SK-N-SH (cell line): ENCODE measurements around the gene SPANXN5. TPM values are rescaled to one million over a fixed set of nuclear protein-coding genes. Genes with fewer than 3 reads are reported as not detected.
"Not testable (repeated sequence)": the region's sequence is repeated elsewhere in the genome, so short reads cannot be mapped to it uniquely, and the experiment has no call there.

ENCODE experiments used
- CTCF ChIA-PET: fragments of 300-600, 350-600 bp; formaldehyde crosslinking; extraction: SDS; loops from one replicate; lab custom pipeline; 2021; lab: Yijun Ruan, JAX
- POLR2A ChIA-PET: fragments of 350-600 bp; sonication (Branson Sonifier 250); formaldehyde crosslinking; extraction: SDS; loops from one replicate; lab custom pipeline; 2020; ENCODE audit warnings: antibody characterized with exemption, inconsistent platforms; lab: Yijun Ruan, JAX
- DNase-seq: peaks from one replicate; pipeline ENCODE4 v3.0.0; 2012
- H2AFZ ChIP-seq: fragments of 200-600 bp; sonication (generic); 2 replicates; pipeline ENCODE4 v1.8.1; 2016; ENCODE audit warnings: antibody characterized with exemption, mild to moderate bottlenecking, low read depth
- H3F3A ChIP-seq: fragments of 200-600 bp; sonication (generic); replicated peaks from 2 replicates; pipeline ENCODE3; 2016; ENCODE audit warnings: antibody characterized with exemption, mild to moderate bottlenecking; ENCODE audit not compliant: insufficient read depth
- H3K27ac ChIP-seq, 2 experiments: fragments of 200-500 bp in 1 of 2; fragments of 200-600 bp in 1 of 2; sonication (Bioruptor generic) in 1 of 2; sonication (generic), shearing (Covaris generic) in 1 of 2; 2 replicates each; pipeline versions ENCODE4 v1.5.1 to v1.6.1; 2014 to 2016; ENCODE audit warnings: low read depth in 2 of 2, inconsistent platforms in 1 of 2, low read length in 1 of 2, mild to moderate bottlenecking in 1 of 2, mixed read lengths in 1 of 2
- H3K27me3 ChIP-seq: fragments of 200-600 bp; sonication (generic), shearing (Covaris generic); 2 replicates; pipeline ENCODE4 v1.6.1; 2016; ENCODE audit warnings: mixed run types; ENCODE audit not compliant: insufficient read depth
- H3K36me3 ChIP-seq, 2 experiments: fragments of 200-500 bp in 1 of 2; fragments of 200-600 bp in 1 of 2; sonication (Bioruptor generic) in 1 of 2; sonication (generic) in 1 of 2; replicated peaks in 1 of 2; 2 replicates each; pipeline versions ENCODE3 to v1.5.1; 2014 to 2016; ENCODE audit warnings: low read length in 1 of 2, mild to moderate bottlenecking in 1 of 2; ENCODE audit not compliant: insufficient read depth in 2 of 2, control insufficient read depth in 1 of 2
- H3K4me1 ChIP-seq, 2 experiments: fragments of 200-500 bp in 1 of 2; fragments of 200-600 bp in 1 of 2; sonication (Bioruptor generic) in 1 of 2; sonication (generic), shearing (Covaris generic) in 1 of 2; 2 replicates each; pipeline versions ENCODE4 v1.5.1 to v1.6.1; 2014 to 2016; ENCODE audit warnings: low read depth in 1 of 2, low read length in 1 of 2, mixed run types in 1 of 2; ENCODE audit not compliant: insufficient read depth in 2 of 2, control insufficient read depth in 1 of 2
- H3K4me2 ChIP-seq: fragments of 200-600 bp; sonication (generic), shearing (Covaris generic); 2 replicates; pipeline ENCODE4 v1.6.1; 2017; ENCODE audit warnings: mixed run types
- H3K4me3 ChIP-seq, 2 experiments: fragments of 200-500 bp in 1 of 2; fragments of 200-600 bp in 1 of 2; sonication (Bioruptor generic) in 1 of 2; sonication (generic), shearing (Covaris generic) in 1 of 2; 2 replicates each; pipeline versions ENCODE4 v1.5.1 to v1.8.1; 2014 to 2016; ENCODE audit warnings: low read depth in 2 of 2, inconsistent platforms in 1 of 2, low read length in 1 of 2, mild to moderate bottlenecking in 1 of 2, mixed read lengths in 1 of 2, moderate library complexity in 1 of 2
- H3K79me2 ChIP-seq: fragments of 200-600 bp; sonication (generic); 2 replicates; pipeline ENCODE4 v1.8.1; 2017; ENCODE audit warnings: mild to moderate bottlenecking; ENCODE audit not compliant: insufficient read depth
- H3K9ac ChIP-seq: fragments of 200-600 bp; sonication (generic); 2 replicates; pipeline ENCODE4 v1.6.1; 2017; ENCODE audit warnings: mixed run types
- H3K9me2 ChIP-seq: fragments of 200-600 bp; sonication (generic); 2 replicates; pipeline ENCODE4 v1.6.1; 2017; ENCODE audit warnings: mixed run types
- H3K9me3 ChIP-seq: fragments of 200-600 bp; sonication (generic); 2 replicates; pipeline ENCODE4 v1.6.1; 2017; ENCODE audit warnings: mixed run types, mild to moderate bottlenecking, moderate library complexity
- H4K20me1 ChIP-seq: fragments of 200-600 bp; sonication (generic); 2 replicates; pipeline ENCODE4 v1.6.1; 2017; ENCODE audit warnings: mild to moderate bottlenecking, mixed run types; ENCODE audit not compliant: insufficient read depth
- WGBS: methylation state at CpG from one replicate; pipeline ENCODE4 v1.1.6; 2017; ENCODE audit warnings: low lambda C conversion rate; 5-methylcytosine and 5-hydroxymethylcytosine counted together
- polyA plus RNA-seq, 3 experiments: library from polyadenylated mRNA; depleted of rRNA; stranded (reverse); fragments of >200 nt; gene quantifications; 2 replicates each; pipeline ENCODE4 v1.2.3, GENCODE V29; 2012
- small RNA-seq, 7 experiments: library from RNA; depleted of rRNA; stranded (forward); fragments of <200 nt; gene quantifications; one replicate each; pipeline ENCODE3, GENCODE V24; 2012

SPANXN5 gene
- polyA plus RNA-seq, 1 of the 3 experiments (the other 2 are of a cell fraction) = not detected

DNA sequence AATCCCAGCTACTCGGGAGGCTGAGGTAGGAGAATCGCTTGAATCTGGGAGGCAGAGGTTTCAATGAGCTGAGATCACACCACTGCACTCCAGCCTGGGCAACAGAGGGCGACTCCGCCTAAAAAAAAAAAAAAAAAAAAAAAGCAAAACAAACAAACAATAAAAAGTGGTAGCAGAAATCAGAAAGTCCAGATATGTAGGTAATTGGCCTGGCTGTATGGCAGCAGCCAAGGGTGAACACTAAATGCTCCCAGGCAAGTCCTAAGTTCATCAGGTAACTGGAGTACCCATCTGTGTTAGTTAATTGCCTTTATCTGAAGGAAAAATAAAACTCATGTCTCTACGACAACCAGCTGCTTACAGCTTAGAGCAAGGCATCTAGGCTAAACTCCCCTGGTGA lies 31.2 kb downstream of the SPANXN5 start:
- H3K27me3 ChIP-seq, H3K4me2 ChIP-seq, H3K27ac ChIP-seq, H3K4me3 ChIP-seq, POLR2A ChIA-PET, H3K9me2 ChIP-seq, H3K9me3 ChIP-seq, H3K79me2 ChIP-seq, DNase-seq, H3K4me1 ChIP-seq, H3K9ac ChIP-seq, H3K36me3 ChIP-seq, H4K20me1 ChIP-seq, H2AFZ ChIP-seq, CTCF ChIA-PET, H3F3A ChIP-seq: not testable (repeated sequence)
- 18% methylated on average over 5 of the region's 5 CpGs for WGBS

DNA sequence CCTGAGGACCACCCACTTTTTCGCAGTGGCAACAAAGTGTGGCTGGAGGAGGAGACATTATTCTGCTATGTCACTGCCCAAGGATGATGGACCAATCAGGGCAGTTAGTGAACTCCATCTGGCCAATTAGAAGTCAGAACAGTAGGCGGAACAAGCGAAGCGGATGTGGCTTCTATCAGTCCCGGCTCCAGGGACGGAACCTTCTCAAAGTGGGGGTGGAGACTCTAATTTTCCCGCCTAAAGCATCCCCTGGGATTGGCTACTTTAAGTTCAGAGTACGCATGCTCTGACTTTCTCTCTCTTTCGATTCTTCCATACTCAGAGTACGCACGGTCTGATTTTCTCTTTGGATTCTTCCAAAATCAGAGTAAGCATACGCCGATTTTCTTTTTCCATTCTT lies 46.3 kb downstream of the SPANXN5 start, which contains the start of gene SSX2B:
TSS of gene SSX2B (plus strand) at position 301 of the 400 bp plus-strand sequence. CDS start 1,429 bp downstream, outside the sequence.
- POLR2A ChIA-PET, DNase-seq: not testable (repeated sequence)

More for the DNA sequence above, 46.3 kb downstream of the SPANXN5 start, which contains the start of gene SSX2B:
- no CpG with 5 or more reads among the region's 13 CpGs for WGBS
- H3K9me2 ChIP-seq, H3K9me3 ChIP-seq, H3K36me3 ChIP-seq, H3K4me3 ChIP-seq, H3K9ac ChIP-seq, H3K79me2 ChIP-seq, CTCF ChIA-PET, H3K4me2 ChIP-seq, H3F3A ChIP-seq, H3K4me1 ChIP-seq, H2AFZ ChIP-seq, H4K20me1 ChIP-seq, H3K27me3 ChIP-seq, H3K27ac ChIP-seq: not testable (repeated sequence)

Small RNA genes lying within 50 kb of the gene (small RNA-seq; reads per million reads assigned to genes)
- gene AC244505.6 (0 reads per million in 7 experiments), gene AC244505.7 (0 reads per million in 7 experiments)

Other genes with a start within 250 kb of the SPANXN5 start
- not detected in 2 replicates for gene SSX7, start 142.5 kb downstream of the SPANXN5 start, polyA plus RNA-seq (2012; rRNA removed)
- 0.13 and 0.50 TPM in 2 replicates for gene SSX2, start 90.2 kb downstream of the SPANXN5 start, polyA plus RNA-seq (2012; rRNA removed)
- gene SSX2B, start 46.2 kb downstream of the SPANXN5 start, polyA plus RNA-seq (2012; rRNA removed) = 0.16 and 0.71 TPM in 2 replicates
- not detected in 2 replicates for gene XAGE5, start 13.9 kb upstream of the SPANXN5 start, polyA plus RNA-seq (2012; rRNA removed)
- not detected in 2 replicates for gene XAGE3, start 70.7 kb upstream of the SPANXN5 start, polyA plus RNA-seq (2012; rRNA removed)
- 73.7 and 73.9 TPM in 2 replicates for gene FAM156B, start 99.9 kb upstream of the SPANXN5 start, polyA plus RNA-seq (2012; rRNA removed)
- 47.2 and 62.5 TPM in 2 replicates for gene FAM156A, start 161.1 kb upstream of the SPANXN5 start, polyA plus RNA-seq (2012; rRNA removed)